GM18858 (cell line): Measurements from ENCODE around the gene RIMS4.
"Not testable (repeated sequence)": the region's sequence is repeated elsewhere in the genome, so short reads cannot be mapped to it uniquely, and the experiment has no call there.

Experiments
- ATAC-seq: cut with Tn5 transposase; IDR thresholded peaks from one replicate; pipeline ENCODE4 v1.9.1; 2021; ENCODE audit not compliant: unreplicated experiment

The RIMS4 gene

DNA sequence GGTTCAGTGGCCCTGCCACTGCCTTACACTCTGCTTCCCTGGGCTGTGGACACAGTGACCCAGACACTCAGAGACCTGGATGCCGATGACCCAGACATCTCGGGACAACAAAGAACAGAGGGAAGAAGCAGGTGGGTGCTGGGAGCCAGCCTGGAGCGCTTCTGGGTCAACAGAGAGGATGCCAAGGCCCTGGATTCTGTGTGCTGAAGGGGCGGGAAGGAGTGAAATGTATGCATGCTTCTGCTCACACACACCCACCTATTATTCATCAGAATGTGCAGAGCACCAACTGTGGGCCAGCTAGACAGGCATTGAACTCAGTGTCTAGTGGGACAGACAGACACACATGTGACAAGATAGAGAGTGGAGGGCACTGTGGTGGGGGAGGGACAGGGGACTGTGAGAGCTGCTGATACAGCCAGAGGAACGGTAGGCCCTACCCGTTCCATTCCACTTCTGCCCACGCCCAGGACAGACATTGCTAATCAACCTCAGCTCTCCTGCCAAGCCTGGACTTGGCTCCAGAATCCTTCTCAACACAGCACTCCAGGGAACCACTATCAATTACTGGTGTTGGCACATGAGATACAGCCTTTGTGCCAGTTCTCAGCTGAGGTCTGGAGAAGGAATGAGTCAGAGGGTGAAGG, 44.5 kb downstream of the RIMS4 start:
- no peak for ATAC-seq

DNA sequence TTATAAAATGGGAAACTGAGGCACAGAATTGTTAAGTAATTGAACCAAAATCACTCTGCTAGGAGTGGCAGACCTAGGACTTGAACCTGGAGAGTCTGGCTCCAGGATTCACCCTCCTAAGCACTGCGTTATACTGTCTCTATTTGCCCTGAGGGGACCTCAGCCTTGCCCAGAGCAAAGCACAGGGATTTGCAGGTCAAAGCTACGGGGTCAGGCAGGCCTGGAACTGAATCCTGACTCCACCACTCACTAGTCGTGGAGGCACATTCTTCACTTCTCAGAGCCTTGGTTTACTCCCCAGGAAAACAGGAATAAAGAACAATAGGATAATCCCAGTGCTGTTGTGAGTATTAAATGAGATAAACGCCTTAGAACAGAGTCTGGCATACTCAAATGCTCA, 45.3 kb downstream of the RIMS4 start:
- ATAC-seq, result no peak

DNA sequence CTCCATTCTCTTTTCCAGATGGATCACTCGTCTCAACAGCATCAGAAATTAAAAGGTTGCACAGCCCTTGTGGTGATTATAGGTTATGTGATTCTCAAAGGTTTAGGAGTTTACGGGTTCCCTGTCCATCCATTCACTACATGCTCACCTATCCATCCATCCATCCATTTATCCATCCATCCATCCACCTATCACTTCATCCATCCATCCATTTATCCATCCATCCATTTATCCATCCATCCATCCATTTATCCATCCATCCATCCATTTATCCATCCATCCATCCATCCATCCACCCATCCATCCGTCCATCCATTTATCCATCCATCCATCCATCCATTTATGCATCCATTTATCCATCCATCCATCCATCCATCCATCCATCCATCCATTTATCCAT, 46.5 kb downstream of the RIMS4 start:
- not testable (repeated sequence) for ATAC-seq

DNA sequence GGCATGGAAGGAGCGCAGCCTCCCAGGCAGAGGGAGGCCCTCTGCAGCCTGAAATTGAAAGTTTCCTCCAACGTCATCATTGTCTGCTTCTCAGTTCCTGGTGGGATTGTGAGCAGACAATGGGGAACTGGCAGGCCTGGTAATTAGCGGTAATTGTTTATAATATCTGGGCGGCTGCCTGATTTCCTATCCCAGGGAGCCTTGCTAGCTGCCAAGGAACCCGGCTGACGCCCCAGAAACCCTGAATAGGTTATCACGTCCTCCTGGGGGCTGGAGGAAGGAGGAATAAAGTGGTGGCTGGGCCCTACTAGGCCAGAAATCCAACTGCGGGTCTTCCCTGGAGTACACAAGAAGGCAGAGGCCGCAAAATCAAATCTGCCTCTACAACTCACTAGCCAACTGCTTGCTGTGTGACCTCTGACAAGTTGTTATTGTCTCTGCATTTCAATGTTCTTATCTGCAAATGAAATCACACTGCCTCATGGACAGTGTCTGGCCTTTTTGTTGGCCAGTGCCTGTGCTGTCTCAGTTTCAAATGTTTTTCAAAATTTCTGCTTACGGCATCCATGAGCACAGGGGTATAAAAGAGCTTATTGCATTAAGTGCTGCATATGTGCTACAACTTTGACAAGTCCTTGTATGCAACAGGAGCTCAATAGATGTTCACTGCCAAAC, 47.7 kb downstream of the RIMS4 start:
- no peak for ATAC-seq

DNA sequence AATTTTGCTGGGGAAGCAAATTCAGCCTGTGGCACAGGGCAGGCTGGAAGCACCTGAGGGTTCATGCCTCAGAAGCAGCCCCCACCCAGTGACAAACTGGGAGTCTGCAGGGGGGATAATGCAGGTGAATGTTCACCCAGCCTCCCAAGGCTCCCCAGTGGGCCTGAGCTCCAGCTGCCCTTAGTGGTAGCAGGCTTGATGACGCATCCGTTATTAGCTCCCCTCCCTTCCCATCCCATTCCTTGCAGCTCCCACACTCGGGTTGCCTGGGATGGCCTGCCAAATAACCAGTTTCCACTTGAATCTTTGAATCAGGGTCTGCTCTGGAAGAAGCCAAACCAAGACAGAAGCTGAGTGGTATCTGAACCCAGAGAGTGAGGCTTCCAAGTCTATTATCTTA, 48.9 kb downstream of the RIMS4 start:
- no peak for ATAC-seq

DNA sequence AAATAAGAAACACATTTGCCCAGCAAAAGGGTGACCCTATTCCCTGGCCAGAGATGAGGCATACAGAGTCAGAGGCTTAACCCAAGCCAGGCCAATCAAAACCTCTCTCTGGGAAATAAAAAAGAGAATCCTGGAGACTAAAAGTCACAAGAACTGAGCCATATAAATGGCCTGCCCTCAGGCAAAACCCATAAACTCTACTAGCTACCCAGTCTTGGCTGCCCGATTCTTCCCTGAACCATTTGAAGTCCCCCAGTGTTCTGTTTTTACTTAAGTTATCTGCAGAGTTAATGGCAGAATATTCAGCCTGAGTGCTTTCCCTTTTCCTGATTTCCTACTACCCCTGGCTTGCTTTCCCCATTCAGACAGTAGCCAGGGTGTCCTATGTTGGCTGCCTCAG, 50.8 kb downstream of the RIMS4 start:
- no peak for ATAC-seq

DNA sequence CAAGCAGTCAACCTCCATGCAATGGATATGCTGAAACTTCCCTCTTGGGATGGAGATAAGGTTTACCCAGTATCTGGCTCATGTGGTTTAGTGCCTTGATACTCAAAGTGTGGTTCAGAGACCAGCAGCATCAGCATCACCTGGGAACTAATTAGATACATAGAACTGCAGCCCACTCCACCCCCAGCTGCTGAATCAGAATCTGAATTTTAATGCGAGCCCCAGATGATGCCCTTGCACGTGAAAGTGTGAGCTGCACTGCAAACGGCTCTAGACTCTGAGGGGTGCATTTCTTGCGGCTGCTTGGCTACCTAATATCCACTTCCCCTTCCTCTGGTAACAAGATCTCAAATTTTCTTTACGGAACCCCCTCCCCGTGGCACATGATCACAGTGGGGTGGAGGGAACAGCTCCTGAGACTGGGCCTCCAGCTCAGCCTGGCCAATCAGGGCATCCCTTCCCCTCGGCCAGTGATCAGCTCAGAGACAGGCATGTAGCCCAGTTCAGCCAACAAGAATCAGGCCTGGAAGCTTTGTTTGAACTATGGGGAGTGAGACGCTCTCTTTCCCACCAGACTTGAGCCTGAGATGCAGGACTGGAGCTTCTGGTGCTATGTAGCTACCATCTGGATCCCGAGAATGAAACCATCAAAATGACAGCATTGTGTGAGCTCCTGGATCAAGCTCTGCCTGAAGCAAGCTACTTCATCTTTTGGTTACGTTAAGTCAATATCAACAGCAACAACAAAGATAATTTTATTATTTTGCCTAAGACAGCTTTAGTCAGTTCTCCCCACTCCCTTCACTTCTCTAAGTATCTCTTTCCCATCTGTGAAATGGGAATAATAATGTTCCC, 51.9 kb downstream of the RIMS4 start:
- no peak for ATAC-seq

DNA sequence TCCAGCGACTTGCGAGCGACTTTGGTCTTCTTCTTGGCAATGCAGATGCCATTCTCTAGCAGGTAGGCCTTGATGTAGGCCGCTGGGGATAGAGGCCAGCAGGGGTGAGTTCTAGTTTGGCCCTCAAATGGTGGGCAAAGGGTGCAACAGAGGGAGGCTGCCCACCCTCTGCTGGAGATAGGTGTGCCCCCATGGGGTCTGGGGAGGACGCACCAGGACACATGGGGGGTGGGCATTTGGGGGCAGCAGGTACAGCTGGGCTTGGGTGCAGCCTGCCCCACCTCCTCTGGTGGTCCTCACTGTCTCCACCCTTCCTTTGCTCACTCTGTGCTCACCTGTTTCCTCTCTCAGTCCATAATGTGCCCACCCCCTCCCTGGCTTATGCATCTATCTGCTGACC, 53.4 kb downstream of the RIMS4 start:
- ATAC-seq, result no peak

DNA sequence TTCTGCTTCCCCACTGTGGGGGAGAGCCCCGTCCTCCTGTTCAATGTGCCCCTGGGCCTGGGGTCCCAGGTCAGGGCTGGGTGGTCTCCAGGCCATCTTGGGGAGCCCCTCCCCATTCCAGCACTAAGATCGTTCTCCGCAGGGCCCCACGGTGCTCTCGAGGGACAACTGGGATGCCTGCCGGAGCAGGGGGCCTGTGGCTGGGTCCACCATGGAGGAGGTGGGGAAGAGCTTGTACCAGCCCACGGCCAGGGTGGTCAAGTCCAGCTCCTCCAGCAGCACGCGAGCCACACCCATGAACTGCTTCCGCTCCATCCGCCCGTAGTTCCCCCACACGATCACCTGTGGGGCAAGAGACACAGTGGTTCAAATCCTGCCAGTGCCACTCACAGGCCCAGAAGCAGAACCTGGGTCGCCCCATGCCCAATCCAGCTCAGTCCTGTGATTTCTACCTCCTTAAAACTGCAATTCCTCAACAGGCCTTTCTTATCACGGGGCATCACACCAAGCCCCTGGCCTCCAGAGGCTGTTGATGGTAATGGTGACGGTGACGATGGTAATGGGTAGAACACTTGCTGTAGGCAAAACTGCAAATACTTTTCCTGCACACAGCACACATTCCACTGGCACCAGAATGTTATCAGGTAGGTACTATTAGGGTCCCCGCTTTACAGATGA, 54.2 kb downstream of the RIMS4 start:
- ATAC-seq, result no peak

DNA sequence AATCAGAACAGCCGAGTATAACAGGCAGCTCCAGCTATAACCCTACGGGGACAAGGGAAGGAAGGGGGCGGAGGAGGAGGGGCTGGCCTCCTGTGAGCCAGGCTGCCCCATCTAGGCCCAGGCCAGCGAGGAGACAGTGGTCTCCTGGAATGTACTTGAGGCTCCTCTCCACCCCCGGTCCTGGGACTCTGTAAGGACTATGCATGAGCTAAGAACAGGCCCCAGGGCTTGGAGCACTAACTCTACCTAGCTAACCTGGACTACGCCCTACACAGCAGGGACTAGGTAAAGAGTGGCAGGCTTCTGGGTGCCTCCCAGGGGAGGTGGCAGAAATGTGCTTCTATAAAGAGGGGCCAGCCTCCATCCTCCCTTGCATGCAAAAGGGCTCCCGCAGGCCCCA, 55.8 kb downstream of the RIMS4 start:
- no peak for ATAC-seq

DNA sequence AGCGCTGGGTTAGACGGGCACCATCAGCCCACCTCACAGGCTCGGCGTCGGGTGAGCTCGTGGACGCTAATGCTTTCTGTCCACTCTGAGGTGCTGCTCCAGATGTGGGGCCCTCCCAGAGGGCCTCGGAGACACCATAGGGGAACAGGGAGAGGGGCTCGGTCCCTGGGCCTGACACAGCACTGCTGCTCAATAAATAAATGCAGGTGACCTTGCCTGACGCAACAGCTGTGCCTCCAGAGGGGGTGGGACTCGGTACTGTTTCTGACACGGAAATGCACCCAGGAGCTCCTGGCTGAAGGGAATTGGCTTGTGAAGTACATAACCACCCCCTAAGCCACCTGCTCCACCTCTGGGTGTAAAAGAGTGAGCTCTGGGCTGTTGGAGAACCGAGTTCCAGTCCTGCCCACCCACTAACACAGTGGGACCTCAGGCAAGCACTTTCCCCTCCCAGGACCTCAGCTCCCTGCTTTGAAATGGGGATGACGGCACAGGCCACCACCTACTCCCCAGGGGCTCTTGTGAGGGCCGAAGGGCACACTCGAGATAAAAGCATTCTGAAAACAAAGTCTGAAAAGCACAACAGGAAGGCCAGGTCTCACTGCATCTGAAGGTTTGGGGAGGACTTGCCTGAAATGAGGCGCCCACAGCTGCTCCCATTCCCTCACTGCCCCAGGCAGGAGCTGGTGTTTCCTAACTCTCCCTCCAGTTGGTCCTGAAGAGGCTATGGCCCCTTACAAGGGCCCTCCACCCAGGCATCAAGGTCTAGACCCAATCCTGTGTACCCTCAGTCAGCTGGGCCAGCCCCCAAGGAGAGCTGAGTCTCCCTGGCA, 58.0 kb downstream of the RIMS4 start:
- ATAC-seq, result no peak

DNA sequence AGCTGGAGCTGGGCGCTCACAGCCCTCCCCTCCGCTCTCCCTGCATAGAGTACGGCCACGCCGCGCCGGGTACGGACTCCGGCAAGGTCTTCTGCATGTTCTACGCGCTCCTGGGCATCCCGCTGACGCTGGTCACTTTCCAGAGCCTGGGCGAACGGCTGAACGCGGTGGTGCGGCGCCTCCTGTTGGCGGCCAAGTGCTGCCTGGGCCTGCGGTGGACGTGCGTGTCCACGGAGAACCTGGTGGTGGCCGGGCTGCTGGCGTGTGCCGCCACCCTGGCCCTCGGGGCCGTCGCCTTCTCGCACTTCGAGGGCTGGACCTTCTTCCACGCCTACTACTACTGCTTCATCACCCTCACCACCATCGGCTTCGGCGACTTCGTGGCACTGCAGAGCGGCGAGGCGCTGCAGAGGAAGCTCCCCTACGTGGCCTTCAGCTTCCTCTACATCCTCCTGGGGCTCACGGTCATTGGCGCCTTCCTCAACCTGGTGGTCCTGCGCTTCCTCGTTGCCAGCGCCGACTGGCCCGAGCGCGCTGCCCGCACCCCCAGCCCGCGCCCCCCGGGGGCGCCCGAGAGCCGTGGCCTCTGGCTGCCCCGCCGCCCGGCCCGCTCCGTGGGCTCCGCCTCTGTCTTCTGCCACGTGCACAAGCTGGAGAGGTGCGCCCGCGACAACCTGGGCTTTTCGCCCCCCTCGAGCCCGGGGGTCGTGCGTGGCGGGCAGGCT, 60.1 kb downstream of the RIMS4 start:
- ATAC-seq, result no peak

DNA sequence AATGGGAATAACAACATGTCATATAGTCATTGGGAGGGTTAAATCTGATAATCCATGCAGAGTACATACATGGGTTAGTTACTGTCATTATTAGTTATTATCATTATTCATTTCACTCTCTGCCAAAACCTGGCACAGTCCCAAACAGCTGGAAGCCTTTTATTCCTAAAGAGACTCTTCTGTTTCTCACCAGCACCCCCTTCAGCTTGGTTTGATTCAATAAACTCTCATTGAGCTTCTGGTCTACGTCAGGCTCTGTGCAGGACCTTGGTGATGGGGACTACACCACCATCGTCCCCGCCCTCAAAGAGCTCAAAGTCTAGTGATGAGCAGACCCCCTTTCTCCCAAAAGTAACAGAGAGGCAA, 62.4 kb downstream of the RIMS4 start:
- no peak for ATAC-seq

DNA sequence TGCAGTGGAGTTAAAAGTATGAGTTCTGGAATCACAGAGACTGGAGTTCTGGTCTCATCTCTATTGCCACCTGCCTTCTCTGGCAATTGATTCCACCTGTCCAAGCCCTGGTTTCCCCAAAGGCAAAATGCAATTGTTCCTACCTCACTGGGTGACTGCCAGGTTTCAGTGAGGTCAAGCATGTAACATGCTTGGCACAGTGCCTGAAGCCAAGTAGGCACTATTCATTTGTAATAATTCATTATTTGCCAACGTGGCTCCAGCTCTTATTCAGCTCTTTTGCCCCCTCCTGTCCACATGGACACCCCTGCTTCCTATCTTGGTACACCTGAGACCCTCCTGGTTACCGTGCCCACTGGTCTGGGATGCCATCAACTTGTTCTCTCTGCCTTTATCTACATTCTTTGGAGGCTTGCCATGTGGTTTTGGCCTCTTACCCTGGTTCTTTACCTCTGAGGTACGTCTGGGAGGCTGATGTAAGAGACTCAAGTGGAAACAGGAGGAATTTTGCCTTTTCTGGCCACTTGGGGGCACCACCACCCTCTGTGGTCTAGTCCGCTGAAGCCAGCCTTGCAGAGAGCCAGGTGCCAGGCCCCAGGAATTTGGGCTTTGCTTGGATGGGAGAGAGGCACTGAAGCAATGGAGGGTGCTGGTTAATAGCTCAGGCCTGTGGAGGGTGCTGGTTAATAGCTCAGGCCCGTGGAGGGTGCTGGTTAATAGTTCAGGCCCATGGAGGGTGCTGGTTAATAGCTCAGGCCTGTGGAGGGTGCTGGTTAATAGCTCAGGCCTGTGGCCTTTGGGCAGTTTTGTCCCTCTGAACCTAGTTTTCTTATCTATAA, 63.0 kb downstream of the RIMS4 start:
- no peak for ATAC-seq

DNA sequence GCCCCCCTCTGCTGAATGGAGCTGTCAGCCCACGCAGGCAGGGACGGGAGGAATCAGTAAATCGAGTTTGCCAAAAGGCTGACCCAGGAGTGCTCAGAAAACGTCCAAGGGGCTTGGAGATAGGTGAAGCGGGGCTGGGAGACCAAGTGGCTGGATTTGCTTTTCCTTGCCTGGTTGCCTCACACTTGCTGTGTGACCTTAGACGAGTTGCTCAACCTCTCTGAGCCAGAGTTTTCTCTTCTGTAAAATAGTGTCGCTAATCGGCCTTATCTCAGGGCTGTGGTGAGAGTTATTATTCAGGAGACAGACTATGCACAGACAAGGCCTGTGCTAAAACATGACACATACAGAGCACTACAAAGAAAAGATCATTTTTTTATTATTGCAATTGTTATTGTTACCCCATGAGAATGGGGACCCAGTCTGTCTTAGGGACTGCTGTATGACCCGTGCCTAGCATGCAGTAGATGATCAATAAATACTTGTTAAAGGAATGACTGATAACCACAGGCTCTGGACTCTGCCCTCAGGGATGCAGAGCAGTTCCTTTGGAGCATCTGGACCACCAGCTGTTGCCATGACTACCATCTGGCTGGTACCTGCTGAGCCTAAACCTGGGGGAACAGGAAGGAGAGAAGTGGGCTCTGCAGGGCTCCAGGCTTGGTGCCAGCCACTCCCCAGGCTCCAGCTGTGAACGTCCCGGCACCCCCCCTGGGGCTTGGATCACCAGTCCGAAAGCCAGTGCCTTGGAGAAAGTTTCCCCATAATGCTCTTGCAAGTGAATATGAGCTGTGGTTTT, 63.8 kb downstream of the RIMS4 start:
- no peak for ATAC-seq

DNA sequence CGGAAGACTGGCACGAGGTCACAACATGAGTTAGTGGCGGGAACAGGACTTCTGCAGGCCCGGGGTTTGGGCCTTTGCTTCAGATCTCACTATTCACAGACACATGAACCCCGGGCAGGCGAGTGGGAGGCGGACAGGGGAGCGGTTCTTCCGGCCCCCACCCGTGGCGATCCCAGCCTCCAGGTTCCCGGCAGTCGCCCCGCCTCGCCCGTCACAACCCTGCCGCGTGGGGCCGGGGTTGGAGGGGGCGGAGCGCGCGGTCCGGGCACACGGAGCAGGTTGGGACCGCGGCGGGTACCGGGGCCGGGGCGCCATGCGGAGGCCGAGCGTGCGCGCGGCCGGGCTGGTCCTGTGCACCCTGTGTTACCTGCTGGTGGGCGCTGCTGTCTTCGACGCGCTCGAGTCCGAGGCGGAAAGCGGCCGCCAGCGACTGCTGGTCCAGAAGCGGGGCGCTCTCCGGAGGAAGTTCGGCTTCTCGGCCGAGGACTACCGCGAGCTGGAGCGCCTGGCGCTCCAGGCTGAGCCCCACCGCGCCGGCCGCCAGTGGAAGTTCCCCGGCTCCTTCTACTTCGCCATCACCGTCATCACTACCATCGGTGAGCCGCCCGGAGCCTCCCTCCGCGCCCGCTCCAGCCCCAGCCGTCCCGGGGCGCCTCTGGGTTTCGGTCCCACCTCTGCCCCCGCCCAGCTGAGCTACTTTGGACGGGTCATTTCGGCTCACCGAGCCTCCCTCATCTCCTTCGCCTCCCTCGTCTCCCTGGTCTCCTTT, 64.6 kb downstream of the RIMS4 start, which contains the start of gene KCNK15:
Gene KCNK15 (plus strand): TSS at position 268 of the 769 bp plus-strand sequence. CDS start 46 bp downstream, at position 314.
- no peak for ATAC-seq

DNA sequence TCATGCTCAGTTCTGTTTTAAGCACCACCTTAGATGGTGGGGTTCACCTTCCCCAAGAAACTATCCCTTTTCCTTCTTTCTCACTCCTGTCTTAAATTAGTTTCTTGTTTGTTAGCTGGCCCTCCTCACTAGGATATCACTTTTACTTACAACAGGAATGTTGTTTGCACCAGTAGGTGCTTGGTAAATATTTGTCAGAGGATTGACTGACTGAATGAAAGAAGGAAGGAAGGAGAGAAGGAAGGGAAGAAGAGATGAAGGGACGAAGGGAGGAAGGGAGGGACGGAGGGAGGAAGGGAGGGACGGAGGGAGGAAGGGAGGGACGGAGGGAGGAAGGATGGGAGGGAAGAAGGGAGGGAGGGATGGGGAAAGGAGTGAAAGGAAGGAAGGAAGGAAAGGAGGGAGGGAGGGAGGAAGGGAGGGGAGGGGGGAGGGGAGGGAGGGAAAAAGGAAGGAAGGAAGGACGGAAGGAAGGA, 65.2 kb downstream of the RIMS4 start:
- ATAC-seq, result no peak
